HG03135 (cell line): Measurements from ENCODE around the gene MAGEB4.

Experiments
- ATAC-seq: cut with Tn5 transposase; IDR thresholded peaks from one replicate; pipeline ENCODE4 v1.9.1; 2021; ENCODE audit warnings: mild to moderate bottlenecking, moderate library complexity; ENCODE audit not compliant: unreplicated experiment

MAGEB4 gene

GRCh38 chrX:30282527-30282926, 40.7 kb downstream of the MAGEB4 start:
- ATAC-seq, result no peak

- ATAC-seq, result no peak
Measured at GRCh38 chrX:30283456-30284200, 41.8 kb downstream of the MAGEB4 start.
